OCI-LY1 (cell line): ENCODE measurements around the gene ECEL1.

Source experiments
- H2AFZ ChIP-seq: fragments of 200-600 bp; sonication (generic), shearing (Covaris generic); 2 replicates; pipeline ENCODE4 v1.6.0; 2014; ENCODE audit warnings: antibody characterized with exemption, mild to moderate bottlenecking, low read length
- H3F3A ChIP-seq: fragments of 200-600 bp; sonication (generic), shearing (Covaris generic); 2 replicates; pipeline ENCODE4 v1.6.0; 2014; ENCODE audit warnings: mild to moderate bottlenecking, antibody characterized with exemption, low read length, moderate library complexity; ENCODE audit not compliant: insufficient read depth
- H3K27ac ChIP-seq: fragments of 200-600 bp; sonication (generic); 2 replicates; pipeline ENCODE4 v1.5.1; 2014; ENCODE audit warnings: low read length, mixed run types, mild to moderate bottlenecking, low read depth; ENCODE audit not compliant: poor library complexity, severe bottlenecking
- H3K27me3 ChIP-seq: fragments of 200-600 bp; sonication (generic); 2 replicates; pipeline ENCODE4 v1.6.0; 2014; ENCODE audit warnings: antibody characterized with exemption, mild to moderate bottlenecking, low read length, moderate library complexity; ENCODE audit not compliant: insufficient read depth
- H3K36me3 ChIP-seq: fragments of 200-600 bp; sonication (generic); 2 replicates; pipeline ENCODE4 v1.6.1; 2014; ENCODE audit warnings: mild to moderate bottlenecking, antibody characterized with exemption, low read length, moderate library complexity, mixed read lengths; ENCODE audit not compliant: insufficient read depth
- H3K4me1 ChIP-seq: fragments of 200-600 bp; sonication (generic); 2 replicates; pipeline ENCODE4 v1.5.1; 2014; ENCODE audit warnings: mild to moderate bottlenecking, low read length, moderate library complexity; ENCODE audit not compliant: insufficient read depth, severe bottlenecking
- H3K4me2 ChIP-seq: fragments of 200-600 bp; sonication (generic), shearing (Covaris generic); 2 replicates; pipeline ENCODE4 v1.6.1; 2014; ENCODE audit warnings: low read length
- H3K4me3 ChIP-seq: fragments of 200-600 bp; sonication (generic); 2 replicates; pipeline ENCODE4 v1.5.1; 2014; ENCODE audit warnings: low read length, low read depth, mild to moderate bottlenecking, mixed read lengths; ENCODE audit not compliant: poor library complexity, severe bottlenecking
- H3K79me2 ChIP-seq: fragments of 200-600 bp; shearing (Covaris generic); 2 replicates; pipeline ENCODE4 v1.6.1; 2016; ENCODE audit warnings: mixed run types, low read length, mixed read lengths; ENCODE audit not compliant: insufficient read depth
- H3K9ac ChIP-seq: fragments of 200-600 bp; sonication (generic), shearing (Covaris generic); 2 replicates; pipeline ENCODE4 v1.6.1; 2014; ENCODE audit warnings: mild to moderate bottlenecking, low read length, mixed read lengths
- H3K9me2 ChIP-seq: fragments of 200-600 bp; sonication (generic), shearing (Covaris generic); 2 replicates; pipeline ENCODE4 v1.6.1; 2014; ENCODE audit warnings: low read depth, mild to moderate bottlenecking, low read length, mixed read lengths
- H3K9me3 ChIP-seq: fragments of 200-600 bp; shearing (Covaris generic); 2 replicates; pipeline ENCODE4 v1.6.1; 2014; ENCODE audit warnings: low read length, mixed read lengths
- H4K20me1 ChIP-seq: fragments of 200-600 bp; sonication (generic), shearing (Covaris generic); 2 replicates; pipeline ENCODE4 v1.6.0; 2016; ENCODE audit warnings: mild to moderate bottlenecking, low read length; ENCODE audit not compliant: insufficient read depth
- CTCF ChIP-seq: fragments of 200-600 bp; sonication (generic), shearing (Covaris generic); IDR thresholded peaks from 2 replicates; pipeline ENCODE4 v1.5.1; 2017; ENCODE audit warnings: mild to moderate bottlenecking, antibody characterized with exemption, low read length, moderate library complexity, mixed read lengths
- EZH2 ChIP-seq: fragments of 200-600 bp; sonication (generic), shearing (Covaris generic); IDR thresholded peaks from 2 replicates; pipeline ENCODE4 v1.8.0; 2017; ENCODE audit warnings: borderline replicate concordance, mixed run types, mild to moderate bottlenecking, antibody characterized with exemption, low read length, moderate library complexity, mixed read lengths

Gene ECEL1

GRCh38 chr2:232525791-232526371 lies 38.2 kb upstream of the ECEL1 start, which contains the start of gene CHRND:
Gene CHRND (plus strand): TSS chr2:232526160. CDS start chr2:232526216, 56 bp downstream.
- Histone ChIP-seq H3K9ac (no peak within 1 kb of the TSS), H3K27ac (no peak within 1 kb of the TSS), H3K36me3 (no peaks in the 10 kb centered on the region), H3K27me3 (peaks cover 8% of the 10 kb centered on the region; the same call in 1 of the 2 replicates), H3K4me2 (no peak within 1 kb of the TSS), H3K4me3 (no peak within 1 kb of the TSS), H3F3A (no peaks in the 10 kb centered on the region), H3K4me1 (no peaks in the 10 kb centered on the region), H3K79me2 (no peaks in the 10 kb centered on the region), H4K20me1 (no peaks in the 10 kb centered on the region), H2AFZ (no peak within 1 kb of the TSS), H3K9me3 (no peaks in the 10 kb centered on the region), H3K9me2 (no peaks in the 10 kb centered on the region)
- TF ChIP-seq EZH2 (no peak), CTCF (no peak)

- Histone ChIP-seq H3K27me3 (peaks cover 3% of the 10 kb centered on the region; the same call in 1 of the 2 replicates), H3K4me3 (no peak overlapping the region), H3K27ac (no peak overlapping the region), H4K20me1 (no peaks in the 10 kb centered on the region), H3K36me3 (no peaks in the 10 kb centered on the region), H3K4me2 (no peak overlapping the region), H2AFZ (no peak overlapping the region), H3K9ac (no peak overlapping the region), H3K4me1 (no peaks in the 10 kb centered on the region), H3K9me3 (no peaks in the 10 kb centered on the region), H3K9me2 (no peaks in the 10 kb centered on the region), H3K79me2 (no peaks in the 10 kb centered on the region), H3F3A (no peaks in the 10 kb centered on the region)
- TF ChIP-seq CTCF: no peak
- TF ChIP-seq EZH2: no peak
These were observed 37.6 kb upstream of the ECEL1 start for GRCh38 chr2:232525199-232525598.

- H3K79me2 ChIP-seq: no peaks in the 10 kb centered on the region
- no peaks in the 10 kb centered on the region for H3K9me2 ChIP-seq
- peaks cover 3% of the 10 kb centered on the region; the same call in 1 of the 2 replicates for H3K27me3 ChIP-seq
- no peaks in the 10 kb centered on the region for H3K36me3 ChIP-seq
- H3K4me2 ChIP-seq: no peak overlapping the region
- H4K20me1 ChIP-seq: no peaks in the 10 kb centered on the region
- TF ChIP-seq CTCF (no peak), EZH2 (no peak)
- no peaks in the 10 kb centered on the region for H3K4me1 ChIP-seq
- no peak overlapping the region for H3K4me3 ChIP-seq
- no peak overlapping the region for H3K27ac ChIP-seq
- no peak overlapping the region for H2AFZ ChIP-seq
- H3F3A ChIP-seq: no peaks in the 10 kb centered on the region
- no peaks in the 10 kb centered on the region for H3K9me3 ChIP-seq
- H3K9ac ChIP-seq: no peak overlapping the region
These were observed 37.1 kb upstream of the ECEL1 start for GRCh38 chr2:232524771-232525170.
